D721Med (cell line): Measurements from ENCODE around the gene TTC3.
"Not testable (repeated sequence)": the region's sequence is repeated elsewhere in the genome, so short reads cannot be mapped to it uniquely, and the experiment has no call there.

ENCODE experiments used
- DNase-seq: peaks from one replicate; pipeline ENCODE4 v3.0.0; 2011; ENCODE audit warnings: low spot score; ENCODE audit not compliant: insufficient read length
- FAIRE-seq: peaks from 2 replicates; lab custom pipeline; 2011; peaks lifted over from hg19 to GRCh38; lab: Jason Lieb, UNC
- CTCF ChIP-seq: IDR thresholded peaks from 2 replicates; pipeline ENCODE4 v1.5.1; 2012; ENCODE audit warnings: mild to moderate bottlenecking, control low read depth; ENCODE audit not compliant: insufficient read depth; ENCODE audit errors: missing control alignments

The TTC3 gene

GRCh38 chr21:37093977-37094376 is 20.9 kb downstream of the TTC3 start:
- FAIRE-seq (no peak), DNase-seq (no peak)
- no peak for TF ChIP-seq CTCF

GRCh38 chr21:37095821-37096220 is 22.8 kb downstream of the TTC3 start:
- no peak for TF ChIP-seq CTCF
- FAIRE-seq = no peak

GRCh38 chr21:37098751-37099150 is 25.7 kb downstream of the TTC3 start:
- no peak for DNase-seq
- TF ChIP-seq CTCF = no peak
- no peak for FAIRE-seq

More at GRCh38 chr21:37095821-37096220, 22.8 kb downstream of the TTC3 start:
- no peak for DNase-seq

- FAIRE-seq = no peak
- no peak for TF ChIP-seq CTCF
- no peak for DNase-seq
Measured at GRCh38 chr21:37100316-37100715, 27.3 kb downstream of the TTC3 start.

GRCh38 chr21:37101384-37101783 is 28.3 kb downstream of the TTC3 start:
- no peak for TF ChIP-seq CTCF
- no peak for FAIRE-seq
- no peak for DNase-seq

- DNase-seq, FAIRE-seq: not testable (repeated sequence)
Measured at GRCh38 chr21:37102746-37103145, 29.7 kb downstream of the TTC3 start.

GRCh38 chr21:37106998-37107397 is 33.9 kb downstream of the TTC3 start:
- FAIRE-seq (no peak), DNase-seq (no peak)
- no peak for TF ChIP-seq CTCF

GRCh38 chr21:37111029-37111428 is 38.0 kb downstream of the TTC3 start:
- DNase-seq, FAIRE-seq: not testable (repeated sequence)

GRCh38 chr21:37114301-37114700 is 41.2 kb downstream of the TTC3 start:
- FAIRE-seq = not testable (repeated sequence)

GRCh38 chr21:37116459-37116858 is 43.4 kb downstream of the TTC3 start:
- not testable (repeated sequence) for DNase-seq, FAIRE-seq

More at GRCh38 chr21:37114301-37114700, 41.2 kb downstream of the TTC3 start:
- DNase-seq = not testable (repeated sequence)
